Right lobe of liver (tissue), 6 donors: ENCODE data around the gene TMA16. TPM values are rescaled to one million over a fixed set of nuclear protein-coding genes. Genes with fewer than 3 reads are reported as not detected.
"Not testable (repeated sequence)": the region's sequence is repeated elsewhere in the genome, so short reads cannot be mapped to it uniquely, and the experiment has no call there.

Source experiments
- ATAC-seq, 4 donors: fragments of 200-7000 bp; cut with Tn5 transposase; one replicate each; pipeline ENCODE4 v1.9.1; 2020; ENCODE audit warnings: mild to moderate bottlenecking in 4 of 4, moderate library complexity in 4 of 4
- DNase-seq, 3 donors: peaks; one replicate each; pipeline ENCODE4 v3.0.0-alpha.2; 2020
- H3K27ac ChIP-seq, 3 donors: fragments of 200-600 bp; one replicate each; pipeline ENCODE4 v1.8.0; 2022
- H3K27me3 ChIP-seq, 2 donors: fragments of 200-600 bp; one replicate each; pipeline ENCODE4 v1.8.0; 2022
- H3K36me3 ChIP-seq, 4 donors: fragments of 200-600 bp; sonication (generic) in 1 of 4; one replicate each; pipeline versions ENCODE4 v1.5.1 to v1.8.0; 2017 to 2022; ENCODE audit warnings: control low read depth in 1 of 4
- H3K4me1 ChIP-seq, 4 donors: fragments of 200-600 bp; sonication (generic) in 1 of 4; one replicate each; pipeline versions ENCODE4 v1.5.1 to v1.8.0; 2017 to 2022; ENCODE audit warnings: control low read depth in 1 of 4
- H3K4me3 ChIP-seq, 3 donors: fragments of 200-600 bp; one replicate each; pipeline ENCODE4 v1.8.0; 2022
- H3K9me3 ChIP-seq, 4 donors: fragments of 200-600 bp; sonication (generic) in 1 of 4; one replicate each; pipeline versions ENCODE4 v1.5.1 to v1.8.0; 2017 to 2022; ENCODE audit warnings: control low read depth in 1 of 4
- CTCF ChIP-seq, 4 donors: fragments of 200-600 bp in 3 of 4; fragments of 450-650 bp in 1 of 4; IDR thresholded peaks; one replicate each; pipeline versions ENCODE4 v1.5.1 to v1.8.0; 2016 to 2022; ENCODE audit warnings: antibody characterized with exemption in 4 of 4, mild to moderate bottlenecking in 2 of 4
- POLR2A ChIP-seq: fragments of 450-650 bp; IDR thresholded peaks from one replicate; pipeline ENCODE4 v1.6.1; 2017; ENCODE audit warnings: antibody characterized with exemption, mild to moderate bottlenecking
- WGBS: methylation state at CpG from one replicate; pipeline ENCODE4 v1.1.6; 2018; ENCODE audit warnings: low coverage, low lambda C conversion rate; ENCODE audit not compliant: insufficient coverage; ENCODE audit errors: missing lambda C conversion rate; 5-methylcytosine and 5-hydroxymethylcytosine counted together
- intact Hi-C, 2 donors: fragments of 100-400 bp; cut with DNase I; formaldehyde crosslinking; loops; one replicate each; pipeline versions ENCODE4 v1.11.2 to v1.14.1; 2022
- total RNA-seq, 6 experiments: library from RNA; depleted of rRNA in 2 of 6; stranded (reverse); fragments of >200 nt in 2 of 6; fragmentation: NEBNext Ultra II Directional in 3 of 6; extraction: Animal tissue kit (Norgen Biotek cat#: 25700) in 3 of 6; gene quantifications; one replicate each; pipeline versions ENCODE4 v1.1.0 to v1.2.4, GENCODE V29; 2016 to 2023
- donor health status: DM: no; HTN: yes; CAD: no.
- donor health status: DM: no; HTN: no; CAD: no.
- donor health status: DM: no; HTN: no; CAD: no.
- donor health status: DM: no; HTN: yes; CAD: no.
- donor health status: DM: no; HTN: yes; CAD: no.

Gene TMA16
- total RNA-seq, 6 experiments from 2014 or later = 6.0 to 27.0 (median 11.9) TPM

- no peak for DNase-seq
- no peaks in the 10 kb centered on the region for H3K9me3 ChIP-seq
- no peak for TF ChIP-seq POLR2A
- TF ChIP-seq CTCF (IDR thresholded peaks at IDR 0.05) = no peak
- H3K27me3 ChIP-seq = no peaks in the 10 kb centered on the region
- intact Hi-C loops = no loop called here
- no peak overlapping the region for H3K27ac ChIP-seq
- 68% methylated on average over 4 of the region's 4 CpGs for WGBS
- no peak overlapping the region for H3K4me3 ChIP-seq
- H3K4me1 ChIP-seq = no peaks in the 10 kb centered on the region
- no peak for ATAC-seq
- H3K36me3 ChIP-seq = peaks cover 0 to 8% (median 2%) of the 10 kb centered on the region in 4 donors
These were observed 39.6 kb downstream of the TMA16 start for GRCh38 chr4:163534056-163534455.

DNA sequence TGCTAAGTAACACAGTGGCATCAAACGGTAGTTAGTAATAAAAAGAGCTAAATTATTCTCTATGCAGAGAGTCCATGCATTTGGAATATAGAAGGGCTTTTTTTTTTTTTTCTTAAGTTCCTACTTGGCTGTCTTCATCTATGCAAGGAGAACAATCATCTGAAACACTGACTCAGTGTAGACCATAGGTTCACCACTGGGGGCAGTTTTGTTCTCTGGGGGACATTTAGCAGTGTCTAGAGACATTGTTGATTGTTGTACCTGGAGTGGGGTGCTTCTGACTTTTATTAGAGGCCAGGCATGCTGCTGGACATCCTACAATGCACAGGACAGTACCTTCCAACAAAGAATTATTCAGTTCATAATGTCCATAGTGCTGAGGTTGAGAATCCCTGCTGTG, 41.2 kb downstream of the TMA16 start:
- Histone ChIP-seq H3K27ac (no peak overlapping the region), H3K27me3 (no peaks in the 10 kb centered on the region), H3K36me3 (peaks cover 0 to 6% (median 2%) of the 10 kb centered on the region in 4 donors), H3K9me3 (no peaks in the 10 kb centered on the region), H3K4me3 (no peak overlapping the region), H3K4me1 (no peaks in the 10 kb centered on the region)
- DNase-seq = no peak
- 63% methylated on average over 1 of the region's 1 CpG for WGBS
- intact Hi-C loops = no loop called here
- ATAC-seq = no peak
- TF ChIP-seq CTCF (IDR thresholded peaks at IDR 0.05) (no peak), POLR2A (no peak)

DNA sequence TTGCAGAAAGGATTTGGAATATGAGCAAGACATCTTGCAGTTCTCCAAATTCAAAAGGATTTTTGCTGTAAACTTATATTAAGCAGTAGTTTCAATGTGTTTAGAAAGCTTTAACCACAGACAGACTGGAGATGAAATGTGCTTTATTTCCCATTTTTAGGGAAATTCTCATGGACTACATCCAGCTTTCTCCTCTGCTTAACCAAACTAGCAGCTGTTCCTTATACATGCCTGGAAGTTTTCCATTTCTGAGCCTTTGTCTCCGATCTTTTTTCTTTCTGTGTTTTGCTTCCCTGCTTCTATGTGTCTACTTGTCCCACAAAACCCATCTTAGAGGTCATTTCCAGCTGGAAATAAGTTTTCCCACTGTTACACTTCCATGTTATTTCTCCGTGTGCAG, 41.6 kb downstream of the TMA16 start:
- no peak overlapping the region for H3K27ac ChIP-seq
- H3K9me3 ChIP-seq = no peaks in the 10 kb centered on the region
- DNase-seq (no peak), ATAC-seq (no peak)
- intact Hi-C loops = no loop called here
- 94% methylated on average over 2 of the region's 2 CpGs for WGBS
- TF ChIP-seq POLR2A (no peak), CTCF (IDR thresholded peaks at IDR 0.05) (no peak)
- H3K27me3 ChIP-seq = no peaks in the 10 kb centered on the region
- H3K4me3 ChIP-seq = no peak overlapping the region
- peaks cover 0 to 3% (median under 1%) of the 10 kb centered on the region in 4 donors for H3K36me3 ChIP-seq
- H3K4me1 ChIP-seq = no peaks in the 10 kb centered on the region

DNA sequence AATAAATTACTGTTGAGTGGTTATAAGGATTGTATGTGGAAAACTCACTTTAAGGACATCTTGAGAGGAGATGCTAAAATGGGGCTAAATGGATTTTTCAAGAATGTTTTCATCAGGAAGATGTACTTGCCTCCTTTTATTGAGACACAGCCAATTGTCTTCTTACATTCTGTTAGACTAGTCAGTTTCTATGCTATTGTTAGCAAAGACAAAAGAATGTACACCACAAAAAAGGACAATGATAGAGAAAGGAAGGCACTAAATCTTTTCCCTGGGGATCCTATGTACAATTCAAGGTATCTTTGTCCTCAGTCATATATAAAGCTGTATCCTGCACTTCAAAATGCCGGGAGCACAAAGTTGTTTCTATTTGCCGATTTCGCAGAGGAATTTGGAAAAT, 42.6 kb downstream of the TMA16 start:
- H3K4me1 ChIP-seq = no peaks in the 10 kb centered on the region
- TF ChIP-seq POLR2A = no peak
- DNase-seq = no peak
- ATAC-seq = no peak
- no peak overlapping the region for H3K4me3 ChIP-seq
- WGBS = 94% methylated on average over 3 of the region's 3 CpGs
- H3K9me3 ChIP-seq = no peaks in the 10 kb centered on the region
- H3K36me3 ChIP-seq = no peaks in the 10 kb centered on the region
- intact Hi-C loops = no loop called here
- H3K27me3 ChIP-seq = no peaks in the 10 kb centered on the region
- H3K27ac ChIP-seq = no peak overlapping the region

- H3K4me3 ChIP-seq, ATAC-seq, DNase-seq, H3K36me3 ChIP-seq, H3K9me3 ChIP-seq, H3K4me1 ChIP-seq, intact Hi-C loops, H3K27me3 ChIP-seq, H3K27ac ChIP-seq: not testable (repeated sequence)
- whole genome bisulfite sequencing = 98% methylated on average over 4 of the region's 4 CpGs
These were observed 44.3 kb downstream of the TMA16 start for GRCh38 chr4:163538820-163539219.

DNA sequence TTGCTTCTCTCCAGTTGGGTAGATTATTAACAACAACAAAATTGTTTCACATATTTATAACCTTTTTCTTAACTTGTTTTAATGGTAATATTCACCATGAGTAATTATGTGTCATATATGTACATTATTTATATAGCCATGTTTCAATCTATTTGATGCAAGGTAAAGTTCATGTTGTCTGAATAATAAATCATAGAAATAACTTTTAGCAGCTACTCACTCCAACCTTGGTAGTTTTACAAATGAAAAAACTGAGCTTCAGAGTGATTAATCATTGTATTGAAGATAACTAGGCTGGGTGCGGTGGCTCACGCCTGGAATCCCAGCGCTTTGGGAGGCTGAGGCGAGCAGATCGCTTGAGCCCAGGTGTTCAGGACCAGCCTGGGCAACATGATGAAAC, 46.0 kb downstream of the TMA16 start:
- no peaks in the 10 kb centered on the region for H3K4me1 ChIP-seq
- no peaks in the 10 kb centered on the region for H3K9me3 ChIP-seq
- ATAC-seq = no peak
- no peaks in the 10 kb centered on the region for H3K27me3 ChIP-seq
- 97% methylated on average over 5 of the region's 5 CpGs for WGBS
- H3K27ac ChIP-seq = no peak overlapping the region
- DNase-seq = no peak
- intact Hi-C loops = loop anchor here in 1 of 2 donors (10.0 kb wide), 1 partner anchor 56 kb away; no protein-coding TSS in a partner anchor
- H3K36me3 ChIP-seq = no peaks in the 10 kb centered on the region
- H3K4me3 ChIP-seq = no peak overlapping the region
- TF ChIP-seq POLR2A (no peak), CTCF (IDR thresholded peaks at IDR 0.05) (no peak)
